ENCODE measurements around the gene MPPED1. TPM values are rescaled to one million over a fixed set of nuclear protein-coding genes. Genes with fewer than 3 reads are reported as not detected.

Gene MPPED1
- polyA plus RNA-seq, 4 donors: 0.51 to 1.1 (median 0.86) TPM

DNA sequence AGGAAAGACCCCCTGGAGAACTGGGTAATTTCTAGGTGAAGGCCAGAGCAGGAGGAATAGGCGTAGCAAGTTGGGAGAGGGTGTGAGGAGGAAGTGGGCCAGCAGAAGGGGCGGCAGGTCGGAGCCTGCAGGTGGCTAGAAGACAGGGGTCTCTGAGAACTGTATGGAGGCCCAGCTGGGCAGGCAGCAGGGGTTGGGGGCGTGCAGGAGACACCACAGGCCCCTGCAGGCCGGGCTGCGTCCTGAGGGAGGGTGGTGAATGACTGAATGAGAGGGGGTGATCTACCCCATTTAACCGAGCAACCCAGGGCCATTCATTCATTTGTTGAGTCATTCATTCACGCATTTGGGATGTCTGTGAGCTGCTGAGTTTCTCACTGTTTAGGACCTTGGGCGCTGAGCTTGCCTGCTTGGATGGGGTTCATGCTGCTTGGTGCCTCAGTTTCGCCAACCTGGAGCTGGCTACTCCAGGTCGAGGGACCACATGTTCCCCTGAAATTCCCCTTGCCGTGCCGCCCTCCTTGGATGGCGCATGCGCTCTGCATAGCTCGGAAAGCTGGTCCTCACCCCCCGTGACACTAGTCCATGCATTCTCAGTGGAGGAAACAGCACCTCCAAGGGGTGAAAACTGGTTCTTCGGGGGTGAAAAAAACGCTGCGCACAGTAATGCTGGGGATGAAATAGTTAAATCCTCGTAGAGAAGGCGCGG, 15.6 kb downstream of the MPPED1 start:
- no peak for DNase-seq (ENCODE audit: low read depth in 4 of 4, low spot score in 3 of 4)

DNA sequence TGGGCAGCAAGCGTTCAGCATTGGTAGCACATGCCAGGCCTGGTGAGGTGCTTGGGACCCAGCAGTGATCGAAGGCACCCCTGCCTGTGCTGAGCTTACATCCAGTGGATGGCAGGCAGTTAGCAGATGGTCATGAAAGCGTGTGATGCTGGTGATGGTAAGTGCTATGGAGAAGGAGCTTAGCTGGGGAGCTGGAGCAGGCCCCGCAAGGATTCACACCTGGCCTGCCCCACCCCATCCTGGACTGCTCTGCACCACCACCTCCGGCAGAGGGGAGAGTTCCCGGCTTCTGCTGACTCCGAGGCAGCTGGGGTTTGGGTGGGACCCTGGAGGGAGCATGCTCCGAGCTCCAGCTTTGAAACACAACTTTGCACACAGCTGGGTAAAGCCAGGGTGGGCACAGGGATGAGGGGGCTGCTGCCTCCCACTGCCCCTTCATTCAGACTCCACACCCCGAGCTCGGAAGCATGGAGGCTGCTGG, 16.2 kb downstream of the MPPED1 start:
- no peak for DNase-seq (ENCODE audit: low read depth in 4 of 4, low spot score in 3 of 4)

GRCh38 chr22:43428521-43428920, 16.7 kb downstream of the MPPED1 start:
- no peak for DNase-seq (ENCODE audit: low read depth in 4 of 4, low spot score in 3 of 4)

GRCh38 chr22:43429426-43429825, 17.6 kb downstream of the MPPED1 start:
- no peak for DNase-seq (ENCODE audit: low read depth in 4 of 4, low spot score in 3 of 4)

GRCh38 chr22:43431808-43432554, 20.2 kb downstream of the MPPED1 start:
- DNase-seq (ENCODE audit: low read depth in 4 of 4, low spot score in 3 of 4): no peak

DNA sequence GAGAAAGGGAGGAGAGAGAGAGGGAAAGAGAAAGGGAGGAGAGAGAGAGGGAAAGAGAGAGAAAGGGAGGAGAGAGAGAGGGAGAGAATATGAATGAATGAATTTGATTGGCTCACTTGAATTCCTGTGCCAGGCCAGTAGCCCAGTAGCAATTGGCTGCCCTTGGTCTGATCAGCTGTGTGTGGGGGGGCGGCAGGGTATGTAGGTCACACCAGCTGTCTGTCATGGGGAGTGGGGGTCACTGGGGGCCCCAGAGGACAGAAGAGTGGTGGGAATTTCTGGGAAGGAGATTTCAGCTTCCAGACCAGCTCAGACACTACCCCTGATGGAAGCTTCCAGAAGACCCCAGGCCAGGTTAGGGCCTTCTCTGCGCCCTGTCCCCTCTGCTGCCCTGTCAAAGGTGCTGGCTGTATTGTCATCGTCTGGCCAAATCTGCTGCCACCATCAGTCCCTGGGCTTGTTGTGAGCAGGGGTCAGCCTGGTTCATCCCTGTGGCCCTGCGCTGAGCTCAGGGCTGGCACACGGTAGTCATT, 21.1 kb downstream of the MPPED1 start:
- DNase-seq (ENCODE audit: low read depth in 4 of 4, low spot score in 3 of 4): no peak

- no peak for DNase-seq (ENCODE audit: low read depth in 4 of 4, low spot score in 3 of 4)
Observed at GRCh38 chr22:43433451-43434274, 21.8 kb downstream of the MPPED1 start.

DNA sequence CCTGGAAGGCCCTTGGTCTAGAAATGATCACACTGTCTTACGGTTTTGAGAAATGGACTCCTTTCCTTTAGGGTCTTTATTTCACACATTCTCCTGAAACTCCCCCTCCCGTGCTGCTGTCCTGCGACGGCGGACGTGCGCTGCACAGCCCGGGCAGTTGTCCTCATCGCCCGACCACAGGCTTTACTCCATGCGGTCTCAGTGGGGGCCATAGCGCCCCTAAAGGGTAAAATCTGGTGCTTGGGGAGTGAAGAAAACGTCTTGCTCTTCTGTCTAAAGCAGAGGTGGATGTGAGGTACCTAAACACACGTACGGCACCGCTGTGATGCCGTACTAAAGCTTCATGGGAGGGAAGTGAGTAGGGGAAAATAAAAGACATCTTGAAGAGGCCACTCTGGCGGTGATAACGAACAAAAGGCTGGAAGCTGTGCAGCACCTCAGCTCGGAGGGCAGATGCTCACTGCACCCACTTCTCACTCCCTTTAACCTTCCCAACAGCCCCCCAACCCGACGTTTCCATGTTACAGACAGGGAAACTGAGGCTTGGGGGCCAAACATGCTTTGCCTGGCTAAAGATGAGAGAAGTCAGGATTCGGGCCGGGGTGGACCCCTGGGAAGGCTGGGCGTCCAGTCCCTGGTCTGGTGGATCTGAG, 22.6 kb downstream of the MPPED1 start:
- DNase-seq (ENCODE audit: low read depth in 4 of 4, low spot score in 3 of 4): no peak

DNA sequence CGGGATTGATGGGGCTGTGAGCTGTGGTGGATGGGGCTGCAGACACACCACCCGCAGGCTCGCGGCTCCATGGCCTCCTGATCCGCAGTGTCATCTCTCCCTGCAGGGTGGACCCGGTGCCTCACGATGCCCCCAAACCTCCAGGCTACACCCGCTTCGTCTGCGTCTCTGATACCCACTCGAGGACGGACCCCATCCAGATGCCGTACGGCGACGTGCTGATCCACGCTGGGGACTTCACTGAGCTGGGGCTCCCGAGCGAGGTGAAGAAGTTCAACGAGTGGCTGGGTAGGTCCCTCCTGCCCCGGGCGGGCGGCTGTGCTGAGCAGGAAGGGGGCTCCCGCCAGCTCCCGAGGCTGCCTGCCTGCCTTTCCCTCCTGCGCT, 23.1 kb downstream of the MPPED1 start:
- no peak for DNase-seq (ENCODE audit: low read depth in 4 of 4, low spot score in 3 of 4)

- no peak for DNase-seq (ENCODE audit: low read depth in 4 of 4, low spot score in 3 of 4)
Observed at GRCh38 chr22:43435851-43436811, 24.3 kb downstream of the MPPED1 start.

GRCh38 chr22:43436868-43437267, 25.1 kb downstream of the MPPED1 start:
- DNase-seq (ENCODE audit: low read depth in 4 of 4, low spot score in 3 of 4): no peak

- no peak for DNase-seq (ENCODE audit: low read depth in 4 of 4, low spot score in 3 of 4)
Observed at GRCh38 chr22:43437871-43438475, 26.2 kb downstream of the MPPED1 start.

- no peak for DNase-seq (ENCODE audit: low read depth in 4 of 4, low spot score in 3 of 4)
Observed at GRCh38 chr22:43438666-43439347, 27.0 kb downstream of the MPPED1 start.

DNA sequence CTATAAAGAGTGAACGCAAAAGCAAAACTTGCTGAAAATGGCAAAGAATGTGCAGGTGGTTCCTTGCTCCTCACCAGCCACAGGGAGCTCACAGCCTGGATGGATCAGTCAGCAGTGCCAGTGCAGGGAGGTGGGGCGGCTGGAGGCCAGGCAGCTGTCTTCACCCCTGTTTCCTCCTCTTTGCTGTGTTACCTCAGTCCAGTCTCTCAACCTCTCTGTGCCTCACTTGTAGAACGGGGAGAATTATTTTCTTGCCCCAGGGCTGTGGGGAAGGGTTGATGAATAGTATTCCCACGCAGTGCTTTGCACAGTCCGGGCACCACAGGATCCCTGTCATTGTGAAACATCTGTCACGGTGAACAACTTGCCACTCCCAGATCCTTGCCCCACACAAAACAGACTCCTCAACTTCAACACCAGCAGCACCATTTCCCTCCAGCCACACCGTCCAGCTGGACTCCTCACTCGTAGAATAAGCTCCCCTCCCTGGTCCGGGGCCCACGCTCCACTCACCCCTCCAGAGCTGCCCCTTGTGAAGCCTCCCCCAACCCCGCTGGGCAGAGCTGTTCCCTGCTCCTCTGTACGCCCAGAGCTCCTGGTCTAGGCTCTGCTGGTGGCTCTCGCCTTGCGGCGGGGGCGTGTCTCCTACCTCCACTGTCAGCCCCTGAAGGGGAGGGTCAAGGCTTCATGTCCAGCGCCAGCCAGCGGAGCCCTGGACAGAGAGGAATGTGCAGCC, 27.7 kb downstream of the MPPED1 start:
- no peak for DNase-seq (ENCODE audit: low read depth in 4 of 4, low spot score in 3 of 4)

DNA sequence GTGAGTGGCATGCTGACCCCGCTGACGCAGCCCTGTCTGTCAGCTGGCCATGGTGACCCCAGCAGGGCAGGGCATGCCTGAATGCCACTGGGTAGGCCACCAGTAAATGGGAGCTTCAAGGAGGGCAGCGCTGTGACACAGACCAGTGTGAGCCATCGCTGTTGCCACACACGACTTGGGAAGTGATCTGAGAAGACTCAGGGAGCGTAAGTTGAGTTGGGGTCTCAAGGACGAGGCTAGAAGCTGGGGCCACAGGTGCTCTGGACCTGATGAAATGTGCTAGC, 28.2 kb downstream of the MPPED1 start:
- no peak for DNase-seq (ENCODE audit: low read depth in 4 of 4, low spot score in 3 of 4)

- no peak for DNase-seq (ENCODE audit: low read depth in 4 of 4, low spot score in 3 of 4)
Observed at GRCh38 chr22:43440556-43440955, 28.7 kb downstream of the MPPED1 start.

DNA sequence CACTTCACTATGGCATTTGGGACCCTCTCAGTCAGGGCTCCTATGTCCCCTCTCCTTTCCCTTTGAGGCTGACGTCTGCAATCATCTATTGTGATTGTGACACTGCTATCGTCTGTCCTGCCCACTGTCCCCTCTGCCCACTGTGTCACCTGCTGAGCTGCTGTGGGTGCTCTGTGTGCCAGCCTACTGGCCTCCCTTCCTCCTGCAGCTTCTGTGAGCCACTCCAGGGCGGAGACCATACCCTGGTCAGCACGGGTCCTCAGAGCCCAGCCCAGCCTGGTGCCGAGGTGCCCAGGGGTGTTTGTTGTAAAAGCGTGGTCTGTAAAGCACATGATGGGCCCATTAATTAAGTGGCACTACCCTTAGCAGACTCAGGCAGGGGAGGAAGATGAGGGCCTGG, 29.4 kb downstream of the MPPED1 start:
- no peak for DNase-seq (ENCODE audit: low read depth in 4 of 4, low spot score in 3 of 4)

DNA sequence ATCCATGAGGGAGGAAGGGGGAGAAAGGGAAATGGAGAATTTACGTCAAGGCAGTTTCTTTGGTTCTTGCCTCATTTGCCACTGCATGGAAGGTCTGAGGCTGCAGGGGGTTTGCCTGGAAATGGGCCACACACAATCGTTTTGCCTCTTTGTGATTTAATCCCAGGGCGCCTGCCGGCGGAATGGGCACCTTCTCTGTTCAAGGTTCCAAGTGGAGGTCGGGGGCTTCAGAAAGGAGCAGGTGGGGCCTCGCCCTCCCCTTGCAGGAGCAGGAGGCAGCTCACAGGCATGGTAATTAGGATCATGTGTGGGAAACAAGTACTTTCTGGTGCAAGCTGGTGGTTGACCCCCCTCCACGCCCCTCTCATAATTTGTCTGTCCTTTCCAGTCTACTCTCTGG, 29.9 kb downstream of the MPPED1 start:
- DNase-seq (ENCODE audit: low read depth in 4 of 4, low spot score in 3 of 4): no peak
